Measurements from ENCODE around the gene LAMB1.
"Not testable (repeated sequence)": the region's sequence is repeated elsewhere in the genome, so short reads cannot be mapped to it uniquely, and the experiment has no call there.

The LAMB1 gene

GRCh38 chr7:107917763-107918651 is 85.0 kb downstream of the LAMB1 start:
- no peak for DNase-seq (ENCODE audit: low read depth)

- DNase-seq (ENCODE audit: low read depth) = no peak
Measured at GRCh38 chr7:107915541-107915940, 87.4 kb downstream of the LAMB1 start.

DNA sequence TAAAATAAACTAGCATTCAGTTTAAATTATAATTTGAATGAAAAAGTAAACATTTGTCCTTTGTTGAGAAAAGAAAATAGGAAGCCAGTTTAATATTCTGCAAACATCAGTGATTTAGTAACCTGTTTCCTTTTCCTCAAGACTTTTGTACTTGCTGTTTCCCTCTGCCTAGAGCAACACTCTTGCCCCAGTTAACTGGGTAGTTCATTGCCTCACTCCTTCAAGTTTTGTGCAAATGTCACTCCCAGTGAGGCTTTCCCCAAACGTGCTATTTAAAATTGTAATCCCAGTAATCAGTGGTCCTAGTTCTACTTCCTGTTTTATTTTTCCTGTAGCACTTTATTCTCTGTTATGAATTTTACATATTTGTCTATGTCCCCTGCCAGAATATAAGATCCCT is 88.1 kb downstream of the LAMB1 start:
- no peak for DNase-seq (ENCODE audit: low read depth)

DNA sequence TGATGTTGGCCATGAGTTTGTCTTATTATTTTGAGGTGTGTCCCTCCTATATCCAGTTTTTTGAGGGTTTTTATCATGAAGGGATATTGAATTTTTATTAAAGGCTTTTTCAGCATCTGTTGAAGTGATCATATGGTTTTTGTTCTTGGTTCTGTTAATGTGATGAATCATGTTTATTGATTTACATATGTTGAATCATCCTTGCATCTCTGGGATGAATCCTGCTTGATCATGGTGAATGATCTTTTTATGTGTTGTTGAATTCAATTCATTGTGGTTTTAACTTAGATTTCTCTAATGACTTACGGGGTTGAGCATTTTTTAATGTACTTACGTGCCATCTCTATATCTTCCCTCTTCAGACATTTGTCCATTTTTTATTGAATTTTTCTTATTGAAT is 89.1 kb downstream of the LAMB1 start:
- peak; percentile 29 for DNase-seq (ENCODE audit: low read depth)

DNA sequence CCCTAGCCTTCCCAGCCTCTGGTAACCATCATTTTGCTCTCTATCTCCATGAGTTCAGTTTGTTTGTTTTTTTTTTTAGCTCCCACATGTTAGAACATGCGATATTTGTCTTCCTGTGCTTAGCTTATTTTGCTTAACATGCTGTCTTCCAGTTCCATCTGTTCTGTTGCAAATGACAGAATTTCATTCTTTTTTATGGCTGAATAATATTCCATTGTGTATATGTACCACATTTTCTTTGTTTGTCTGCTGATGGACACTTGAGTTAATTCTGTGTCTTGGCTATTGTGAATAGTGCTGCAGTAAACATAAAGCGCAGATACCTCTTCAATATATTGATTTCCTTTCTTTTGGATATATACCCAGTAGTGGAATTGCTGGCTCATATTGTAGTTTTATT is 91.0 kb downstream of the LAMB1 start:
- no peak for DNase-seq (ENCODE audit: low read depth)

DNA sequence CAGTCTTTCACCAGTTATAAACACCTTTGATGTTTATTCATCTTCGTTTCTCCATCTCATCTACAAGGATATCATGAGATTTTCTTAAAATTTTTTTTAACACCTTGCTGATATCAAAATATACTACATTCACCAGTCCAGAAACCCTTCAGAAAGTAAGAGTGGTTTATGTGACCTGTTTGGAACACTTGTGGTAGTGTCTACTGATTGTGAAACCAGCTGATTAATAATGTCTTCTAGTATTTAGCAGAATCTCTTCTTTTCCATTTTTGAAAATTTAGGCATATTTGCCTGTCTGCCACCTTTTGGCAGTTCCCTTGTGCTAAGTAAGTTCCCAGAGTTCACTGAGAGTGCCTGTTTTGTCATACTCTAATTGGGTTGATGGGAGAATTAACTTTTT is 93.5 kb downstream of the LAMB1 start:
- no peak for DNase-seq (ENCODE audit: low read depth)

GRCh38 chr7:107907790-107908189 is 95.2 kb downstream of the LAMB1 start:
- DNase-seq (ENCODE audit: low read depth) = no peak

GRCh38 chr7:107902381-107902780 is 100.6 kb downstream of the LAMB1 start:
- no peak for DNase-seq (ENCODE audit: low read depth)

GRCh38 chr7:107900496-107901015 is 102.4 kb downstream of the LAMB1 start:
- DNase-seq (ENCODE audit: low read depth) = no peak

DNA sequence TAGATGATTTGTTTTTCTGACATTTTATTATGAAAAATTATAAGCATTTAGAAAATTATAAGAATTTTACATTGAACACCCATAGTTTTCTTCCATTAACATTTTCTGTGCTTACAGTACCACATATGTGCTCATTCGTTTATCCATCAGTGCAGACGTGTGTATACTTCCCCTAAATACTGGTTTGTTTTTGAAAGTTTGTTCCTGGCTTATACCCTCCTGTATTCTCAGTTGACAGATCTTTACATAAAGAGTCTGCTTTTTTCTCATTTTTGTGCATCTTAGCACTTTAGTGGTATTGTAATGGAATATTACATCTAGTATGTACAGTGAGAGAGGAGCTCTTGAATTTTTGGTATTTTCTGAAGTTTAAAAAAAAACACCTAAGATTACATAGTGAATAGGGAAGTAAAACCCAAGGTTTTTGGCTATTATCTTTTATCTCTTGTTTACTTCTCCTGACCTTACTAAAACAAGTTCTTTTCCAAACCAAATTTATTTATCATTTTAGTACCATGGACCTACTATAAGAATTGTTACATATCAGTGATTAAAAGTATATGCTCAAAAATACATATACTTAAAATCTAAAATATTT is 103.9 kb downstream of the LAMB1 start:
- no peak for DNase-seq (ENCODE audit: low read depth)

GRCh38 chr7:107892367-107892741 is 110.6 kb downstream of the LAMB1 start:
- DNase-seq (ENCODE audit: low read depth) = not testable (repeated sequence)

DNA sequence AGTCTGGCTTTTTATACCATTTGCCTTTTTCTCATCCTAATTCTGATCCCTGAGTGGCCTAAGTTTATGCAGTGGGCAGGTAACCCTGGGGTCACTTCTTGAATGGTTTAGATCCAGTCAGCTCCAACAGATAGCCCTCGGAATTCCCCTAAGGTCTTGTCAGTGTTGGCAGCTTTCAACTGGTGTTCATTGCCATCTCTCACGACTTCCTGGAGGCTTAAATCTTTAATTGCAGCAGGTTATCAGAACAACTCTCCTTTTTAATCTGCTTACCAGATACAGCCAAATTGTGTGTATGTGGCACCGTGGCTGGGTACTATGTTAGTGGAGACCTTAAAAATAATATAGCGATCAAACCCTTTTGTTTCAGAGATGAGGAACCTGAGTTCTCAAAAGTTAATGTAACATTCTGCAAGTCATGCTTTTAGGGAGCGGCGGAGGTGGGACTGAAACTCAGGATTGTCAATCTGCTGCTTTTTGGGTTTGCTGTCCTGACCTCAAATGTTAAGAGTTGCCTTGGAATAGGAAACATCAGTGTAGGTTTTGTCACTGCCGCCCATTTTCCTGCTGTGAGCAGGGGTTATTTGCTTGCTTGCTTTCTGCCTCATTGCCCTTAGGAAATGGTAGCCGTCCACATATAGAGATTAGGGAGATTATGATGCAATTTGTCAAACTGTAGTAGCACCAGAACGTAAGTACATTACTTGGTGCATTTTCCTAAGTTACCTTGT is 111.2 kb downstream of the LAMB1 start:
- DNase-seq (ENCODE audit: low read depth) = no peak

DNA sequence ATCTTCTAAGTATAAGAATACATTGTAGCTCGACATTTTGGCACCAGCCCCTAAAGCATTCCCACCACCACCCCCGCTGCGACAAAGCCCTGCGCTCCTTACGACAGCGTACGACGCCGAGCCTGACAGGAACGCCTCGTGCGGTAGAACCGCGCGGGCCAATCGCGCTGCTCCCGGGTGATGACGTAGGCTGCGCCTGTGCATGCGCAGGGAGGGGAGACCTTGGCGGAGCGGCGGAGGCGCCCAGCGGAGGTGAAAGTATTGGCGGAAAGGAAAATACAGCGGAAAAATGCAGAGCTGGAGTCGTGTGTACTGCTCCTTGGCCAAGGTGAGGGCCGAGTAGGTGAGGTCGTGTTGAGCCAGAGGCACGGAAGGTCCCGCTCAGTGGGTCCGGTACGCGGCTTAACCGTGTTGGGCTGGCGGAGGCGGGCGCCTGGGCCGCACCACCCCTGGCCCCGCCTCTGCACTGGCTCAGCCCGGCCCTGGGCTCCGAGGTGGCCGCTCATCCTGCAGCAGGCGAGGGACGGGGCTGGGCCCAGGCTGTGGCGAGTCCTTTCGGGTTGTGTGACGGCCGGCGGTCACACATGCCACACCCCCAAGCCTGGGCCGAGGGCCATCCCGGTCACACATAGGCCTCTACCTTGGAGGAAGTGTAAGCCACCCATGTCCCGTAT is 111.9 kb downstream of the LAMB1 start, which contains the start of gene DLD:
DLD (plus strand) TSS at position 222 of the 674 bp plus-strand sequence; CDS start at position 290, 68 bp downstream.
- peak; percentile 58 for DNase-seq (ENCODE audit: low read depth)

DNA sequence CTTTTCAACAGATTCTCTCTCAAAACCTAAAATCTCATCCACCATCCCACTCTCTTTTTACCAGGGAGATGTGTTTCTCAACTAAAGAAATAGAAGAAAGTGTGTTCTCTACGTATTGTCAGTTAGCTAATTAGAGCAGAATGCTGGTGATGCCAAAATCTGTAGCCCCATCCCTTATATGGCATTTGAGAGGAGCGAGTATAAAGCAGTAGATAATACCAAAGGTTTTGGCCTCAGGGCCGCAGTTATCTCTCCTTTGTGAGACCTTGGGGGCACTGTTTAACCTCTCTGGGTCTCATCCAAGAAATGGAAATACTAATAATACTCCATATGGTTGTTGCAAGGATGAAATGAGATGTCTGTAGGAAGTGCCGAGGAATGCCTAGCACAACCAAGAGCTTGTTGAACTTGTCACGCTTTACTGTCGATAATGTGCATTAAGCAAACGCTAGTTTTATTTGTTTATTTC is 112.4 kb downstream of the LAMB1 start:
- DNase-seq (ENCODE audit: low read depth) = no peak

DNA sequence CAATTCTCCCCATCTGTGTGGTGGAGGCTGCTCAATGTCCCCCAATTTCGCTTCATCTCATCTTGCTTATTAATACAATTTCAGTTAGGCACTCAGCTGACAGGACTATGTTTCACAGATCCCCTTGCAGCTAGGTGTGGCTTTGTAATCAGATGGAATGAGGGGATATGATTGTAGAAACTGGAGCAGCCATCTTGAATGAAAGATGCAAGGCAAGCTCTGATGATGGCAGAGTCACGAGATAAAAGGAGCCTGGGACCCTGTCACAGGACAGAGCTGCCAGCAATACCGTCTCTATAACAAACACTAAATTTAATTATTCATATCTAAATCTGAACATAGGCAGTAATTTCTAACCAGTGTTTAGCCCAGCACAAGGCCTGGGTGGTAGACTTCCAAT is 113.0 kb downstream of the LAMB1 start:
- no peak for DNase-seq (ENCODE audit: low read depth)

DNA sequence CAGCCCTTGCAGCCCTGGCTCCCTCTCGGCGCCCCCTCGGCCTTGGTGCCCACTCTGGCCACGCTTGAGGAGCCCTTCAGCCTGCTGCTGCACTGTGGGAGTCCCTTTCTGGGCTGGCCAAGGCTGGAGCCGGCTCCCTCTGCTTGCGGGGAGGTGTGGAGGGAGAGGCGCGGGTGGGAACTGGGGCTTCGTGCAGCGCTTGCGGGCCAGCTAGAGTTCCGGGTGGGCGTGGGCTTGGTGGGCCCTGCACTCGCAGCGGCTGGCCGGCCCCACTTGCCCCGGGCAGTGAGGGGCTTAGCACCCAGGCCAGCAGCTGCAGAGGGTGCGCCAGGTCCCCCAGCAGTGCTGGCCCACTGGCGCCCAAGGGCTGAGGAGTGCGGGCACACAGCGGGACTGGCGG is 115.1 kb downstream of the LAMB1 start:
- not testable (repeated sequence) for DNase-seq (ENCODE audit: low read depth)

- no peak for DNase-seq (ENCODE audit: low read depth)
Measured at GRCh38 chr7:107884066-107884818, 118.7 kb downstream of the LAMB1 start.

DNA sequence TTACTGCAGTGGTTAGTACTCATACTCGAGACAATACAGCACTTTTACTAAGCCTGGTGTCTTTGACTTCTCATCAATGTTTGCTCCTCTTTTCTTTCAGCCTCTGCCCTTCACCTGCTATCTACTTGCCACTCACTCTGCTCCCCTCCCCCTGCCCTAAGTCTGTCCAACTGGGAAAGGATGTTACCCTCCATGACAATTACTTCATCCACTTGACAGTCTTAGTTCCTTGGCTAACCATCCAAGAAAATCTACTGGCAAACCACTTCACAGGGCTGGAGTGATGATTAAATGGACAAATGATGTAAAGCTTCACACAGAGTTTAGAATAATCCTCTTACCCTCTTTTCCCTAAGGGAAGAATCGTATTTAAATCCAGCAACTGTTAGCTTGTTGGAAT is 120.2 kb downstream of the LAMB1 start:
- no peak for DNase-seq (ENCODE audit: low read depth)

DNA sequence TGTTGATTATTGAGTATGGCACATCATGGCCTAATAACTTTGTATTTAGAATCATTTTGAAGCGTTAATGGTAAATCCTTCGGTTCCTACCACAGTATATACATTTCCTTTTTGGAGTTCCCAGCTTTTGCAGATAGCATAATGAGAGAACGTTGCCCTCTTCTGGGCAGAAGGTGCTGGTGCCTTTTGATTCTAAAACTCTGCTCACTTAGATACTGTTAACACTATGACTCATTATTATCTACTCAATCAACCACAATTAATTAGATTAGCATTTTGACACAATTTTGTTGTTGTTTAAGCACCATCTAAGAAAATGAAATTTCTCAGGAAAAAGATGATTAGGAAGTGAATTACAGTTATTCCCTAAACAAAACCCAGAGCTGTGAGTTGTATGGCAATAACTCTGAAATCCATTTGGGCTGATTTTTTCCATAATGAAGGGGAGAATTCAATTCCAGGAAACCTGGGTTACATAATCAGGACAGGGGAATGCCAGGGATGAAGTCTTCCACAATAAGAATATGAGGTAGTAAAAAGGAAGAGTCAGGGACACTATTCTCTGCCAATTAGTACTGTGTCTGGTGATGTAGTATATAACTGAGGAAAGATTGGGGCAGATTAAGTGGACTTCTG is 123.4 kb downstream of the LAMB1 start:
- DNase-seq (ENCODE audit: low read depth) = no peak

GRCh38 chr7:107878636-107879035 is 124.3 kb downstream of the LAMB1 start:
- DNase-seq (ENCODE audit: low read depth) = no peak
